ENCODE results near the gene TTC7B. TPM values are rescaled to one million over a fixed set of nuclear protein-coding genes. Genes with fewer than 3 reads are reported as not detected.

TTC7B gene
- total RNA-seq, 1 donor from 2014 or later: 20.6 TPM

DNA sequence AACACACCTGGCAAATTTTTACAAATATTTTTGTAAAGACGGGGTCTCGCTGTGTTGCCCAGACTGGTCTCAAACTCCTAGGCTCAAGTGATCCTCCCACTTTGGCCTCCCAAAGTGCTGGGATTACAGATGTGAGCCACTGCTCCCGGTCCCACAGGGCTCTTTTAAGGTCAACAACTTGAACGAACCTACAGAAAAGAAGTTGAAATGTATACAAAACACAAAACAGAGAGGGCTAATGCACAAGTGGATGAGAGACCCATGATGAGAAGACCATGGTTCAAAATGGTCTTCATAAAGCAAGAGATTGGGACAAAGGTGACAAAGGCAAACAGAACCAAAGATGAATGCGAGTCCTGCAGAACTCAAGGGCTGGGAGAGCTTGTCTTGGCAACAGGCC lies 328.0 kb downstream of the TTC7B start:
- H3K9ac ChIP-seq: no peak overlapping the region
- no peak overlapping the region for H2AFZ ChIP-seq (replicated peaks)
- no peak overlapping the region for H3K27ac ChIP-seq
- no peaks in the 10 kb centered on the region for H3F3A ChIP-seq (ENCODE audit: low read depth)
- no peaks in the 10 kb centered on the region for H3K27me3 ChIP-seq
- no peaks in the 10 kb centered on the region for H3K36me3 Mint-ChIP-seq
- no peak overlapping the region for H3K4me3 Mint-ChIP-seq
- no peaks in the 10 kb centered on the region for H4K20me1 ChIP-seq (ENCODE audit: low read depth)
- H3K79me2 ChIP-seq (ENCODE audit: low read depth): no peaks in the 10 kb centered on the region
- no peaks in the 10 kb centered on the region for H3K9me3 ChIP-seq (ENCODE audit: low read depth)
- no peak overlapping the region for H3K4me3 ChIP-seq
- TF ChIP-seq, protein P1, sequence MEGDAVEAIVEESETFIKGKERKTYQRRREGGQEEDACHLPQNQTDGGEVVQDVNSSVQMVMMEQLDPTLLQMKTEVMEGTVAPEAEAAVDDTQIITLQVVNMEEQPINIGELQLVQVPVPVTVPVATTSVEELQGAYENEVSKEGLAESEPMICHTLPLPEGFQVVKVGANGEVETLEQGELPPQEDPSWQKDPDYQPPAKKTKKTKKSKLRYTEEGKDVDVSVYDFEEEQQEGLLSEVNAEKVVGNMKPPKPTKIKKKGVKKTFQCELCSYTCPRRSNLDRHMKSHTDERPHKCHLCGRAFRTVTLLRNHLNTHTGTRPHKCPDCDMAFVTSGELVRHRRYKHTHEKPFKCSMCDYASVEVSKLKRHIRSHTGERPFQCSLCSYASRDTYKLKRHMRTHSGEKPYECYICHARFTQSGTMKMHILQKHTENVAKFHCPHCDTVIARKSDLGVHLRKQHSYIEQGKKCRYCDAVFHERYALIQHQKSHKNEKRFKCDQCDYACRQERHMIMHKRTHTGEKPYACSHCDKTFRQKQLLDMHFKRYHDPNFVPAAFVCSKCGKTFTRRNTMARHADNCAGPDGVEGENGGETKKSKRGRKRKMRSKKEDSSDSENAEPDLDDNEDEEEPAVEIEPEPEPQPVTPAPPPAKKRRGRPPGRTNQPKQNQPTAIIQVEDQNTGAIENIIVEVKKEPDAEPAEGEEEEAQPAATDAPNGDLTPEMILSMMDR (IDR thresholded peaks at IDR 0.05): no peak
- no peak for TF ChIP-seq EZH2 (IDR thresholded peaks at IDR 0.05)
- no peak for TF ChIP-seq EZH2phosphoT487 (IDR thresholded peaks at IDR 0.05)
- DNase-seq (ENCODE audit: low spot score): no peak
- H3K36me3 ChIP-seq: no peaks in the 10 kb centered on the region
- H3K27ac Mint-ChIP-seq: no peak overlapping the region
- peaks cover 58% of the 10 kb centered on the region for H3K4me1 Mint-ChIP-seq
- H3K9me3 Mint-ChIP-seq: peaks cover 3% of the 10 kb centered on the region
- H3K27me3 Mint-ChIP-seq (ENCODE audit: insufficient read depth, low read depth): peaks cover 15% of the 10 kb centered on the region
- peaks cover 8% of the 10 kb centered on the region for H3K4me1 ChIP-seq
- no peak overlapping the region for H3K4me2 ChIP-seq

DNA sequence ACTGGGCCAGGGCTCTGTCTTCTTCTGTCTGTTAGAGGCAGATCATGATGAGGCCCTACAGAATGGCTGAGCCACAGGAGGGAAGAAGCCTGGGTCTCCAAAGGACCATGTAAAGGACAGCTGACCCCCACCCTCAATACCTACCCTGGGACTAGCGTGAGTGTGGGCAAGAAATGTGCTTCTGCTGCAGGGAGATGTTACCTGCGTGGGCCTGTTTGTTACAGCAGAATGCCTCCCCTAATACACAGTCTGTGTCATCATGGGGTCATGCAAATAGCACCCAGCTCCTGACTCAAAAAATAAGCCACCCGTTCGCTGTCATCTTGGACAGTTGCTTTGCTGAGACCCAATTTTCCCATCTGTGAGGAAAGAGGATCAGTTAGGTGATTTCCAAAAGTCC lies 328.8 kb downstream of the TTC7B start:
- Histone ChIP-seq H3K4me2 (no peak overlapping the region), H3F3A (ENCODE audit: low read depth) (no peaks in the 10 kb centered on the region), H3K27ac (no peak overlapping the region), H3K36me3 (no peaks in the 10 kb centered on the region), H3K27me3 (no peaks in the 10 kb centered on the region), H3K9me3 (ENCODE audit: low read depth) (no peaks in the 10 kb centered on the region), H3K4me1 (peaks cover 8% of the 10 kb centered on the region), H3K79me2 (ENCODE audit: low read depth) (no peaks in the 10 kb centered on the region), H3K9ac (no peak overlapping the region), H2AFZ (replicated peaks) (no peak overlapping the region), H3K4me3 (no peak overlapping the region), H4K20me1 (ENCODE audit: low read depth) (no peaks in the 10 kb centered on the region)
- DNase-seq (ENCODE audit: low spot score): no peak
- H3K27ac Mint-ChIP-seq: no peak overlapping the region
- peaks cover 58% of the 10 kb centered on the region for H3K4me1 Mint-ChIP-seq
- peaks cover 3% of the 10 kb centered on the region for H3K9me3 Mint-ChIP-seq
- H3K36me3 Mint-ChIP-seq: no peaks in the 10 kb centered on the region
- H3K4me3 Mint-ChIP-seq: no peak overlapping the region
- TF ChIP-seq, protein P1 (IDR thresholded peaks at IDR 0.05): no peak
- TF ChIP-seq EZH2 (IDR thresholded peaks at IDR 0.05) (no peak), EZH2phosphoT487 (IDR thresholded peaks at IDR 0.05) (no peak)
- peaks cover 13% of the 10 kb centered on the region for H3K27me3 Mint-ChIP-seq (ENCODE audit: insufficient read depth, low read depth)

DNA sequence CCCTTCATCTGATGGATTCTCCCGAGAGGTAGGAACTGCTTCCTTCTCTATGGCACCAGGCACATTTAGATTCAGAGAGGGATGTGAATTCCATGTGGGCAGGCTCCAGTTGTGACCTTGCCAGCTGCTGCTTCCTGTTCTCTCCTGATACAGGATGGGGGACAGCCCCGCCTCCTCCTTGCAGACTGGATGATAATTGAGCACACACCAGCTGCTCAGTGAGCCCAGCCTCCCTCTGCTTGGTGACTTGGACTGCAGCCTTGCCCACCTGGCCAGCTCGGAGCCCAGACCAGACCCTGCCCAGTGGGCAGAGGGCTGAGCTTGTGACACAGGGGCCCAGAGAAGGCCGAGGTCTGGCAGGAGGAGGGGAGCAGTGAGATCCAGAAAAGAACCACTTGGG lies 329.2 kb downstream of the TTC7B start:
- H3K27me3 Mint-ChIP-seq (ENCODE audit: insufficient read depth, low read depth): peaks cover 11% of the 10 kb centered on the region
- H3K4me3 Mint-ChIP-seq: no peak overlapping the region
- Histone ChIP-seq H4K20me1 (ENCODE audit: low read depth) (no peaks in the 10 kb centered on the region), H2AFZ (replicated peaks) (peak overlapping the region; percentile 42), H3K27me3 (no peaks in the 10 kb centered on the region), H3K27ac (no peak overlapping the region), H3K4me2 (no peak overlapping the region), H3F3A (ENCODE audit: low read depth) (no peaks in the 10 kb centered on the region), H3K4me3 (no peak overlapping the region), H3K9ac (no peak overlapping the region), H3K4me1 (peaks cover 6% of the 10 kb centered on the region), H3K36me3 (no peaks in the 10 kb centered on the region), H3K79me2 (ENCODE audit: low read depth) (no peaks in the 10 kb centered on the region), H3K9me3 (ENCODE audit: low read depth) (no peaks in the 10 kb centered on the region)
- peaks cover 55% of the 10 kb centered on the region for H3K4me1 Mint-ChIP-seq
- H3K9me3 Mint-ChIP-seq: peaks cover 3% of the 10 kb centered on the region
- no peak for DNase-seq (ENCODE audit: low spot score)
- no peaks in the 10 kb centered on the region for H3K36me3 Mint-ChIP-seq
- H3K27ac Mint-ChIP-seq: no peak overlapping the region
- TF ChIP-seq EZH2phosphoT487 (IDR thresholded peaks at IDR 0.05) (no peak), EZH2 (IDR thresholded peaks at IDR 0.05) (no peak)
- TF ChIP-seq, protein P1 (IDR thresholded peaks at IDR 0.05): no peak

Data from neural progenitor cell (in vitro differentiated cells).